ENCODE data around the gene TBX6. TPM values are rescaled to one million over a fixed set of nuclear protein-coding genes. Genes with fewer than 3 reads are reported as not detected.

TBX6 gene
- total RNA-seq, 1 experiment from 2014 or later = 0.46 TPM

DNA sequence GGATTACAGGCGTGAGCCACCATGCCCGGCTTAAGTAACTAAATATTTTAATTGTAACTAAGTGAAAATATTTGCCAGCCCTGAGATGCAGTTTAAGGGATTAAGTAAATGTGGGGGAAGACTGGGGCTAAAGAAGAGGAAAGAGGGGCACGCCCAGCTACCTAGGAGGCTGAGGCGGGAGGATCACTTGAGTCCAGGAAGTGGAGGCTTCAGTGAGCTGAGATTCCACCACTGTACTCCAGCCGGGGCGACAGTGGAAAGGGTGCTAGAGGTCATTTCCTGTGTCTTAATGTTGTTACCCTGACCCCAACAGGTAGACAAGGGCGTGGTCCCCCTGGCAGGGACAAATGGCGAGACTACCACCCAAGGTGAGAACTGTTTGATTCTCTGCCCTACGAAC lies 23.4 kb downstream of the TBX6 start:
- in situ Hi-C loops (cut with HindIII; ENCODE audit: low pct_unique_long_range_greater_than_20kb, low sequenced_read_pairs) (no loop called here), intact Hi-C loops (cut with micrococcal nuclease; ENCODE audit: unreplicated experiment) (no loop called here)
- ChIA-PET CTCF (no interaction called here), POLR2A (no interaction called here)
- H3K27ac ChIP-seq (ENCODE audit: low read length) = peak overlapping the region; percentile 77
- TF ChIP-seq, protein P1, sequence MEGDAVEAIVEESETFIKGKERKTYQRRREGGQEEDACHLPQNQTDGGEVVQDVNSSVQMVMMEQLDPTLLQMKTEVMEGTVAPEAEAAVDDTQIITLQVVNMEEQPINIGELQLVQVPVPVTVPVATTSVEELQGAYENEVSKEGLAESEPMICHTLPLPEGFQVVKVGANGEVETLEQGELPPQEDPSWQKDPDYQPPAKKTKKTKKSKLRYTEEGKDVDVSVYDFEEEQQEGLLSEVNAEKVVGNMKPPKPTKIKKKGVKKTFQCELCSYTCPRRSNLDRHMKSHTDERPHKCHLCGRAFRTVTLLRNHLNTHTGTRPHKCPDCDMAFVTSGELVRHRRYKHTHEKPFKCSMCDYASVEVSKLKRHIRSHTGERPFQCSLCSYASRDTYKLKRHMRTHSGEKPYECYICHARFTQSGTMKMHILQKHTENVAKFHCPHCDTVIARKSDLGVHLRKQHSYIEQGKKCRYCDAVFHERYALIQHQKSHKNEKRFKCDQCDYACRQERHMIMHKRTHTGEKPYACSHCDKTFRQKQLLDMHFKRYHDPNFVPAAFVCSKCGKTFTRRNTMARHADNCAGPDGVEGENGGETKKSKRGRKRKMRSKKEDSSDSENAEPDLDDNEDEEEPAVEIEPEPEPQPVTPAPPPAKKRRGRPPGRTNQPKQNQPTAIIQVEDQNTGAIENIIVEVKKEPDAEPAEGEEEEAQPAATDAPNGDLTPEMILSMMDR (IDR thresholded peaks at IDR 0.05) = no peak
- TF ChIP-seq, protein P2, sequence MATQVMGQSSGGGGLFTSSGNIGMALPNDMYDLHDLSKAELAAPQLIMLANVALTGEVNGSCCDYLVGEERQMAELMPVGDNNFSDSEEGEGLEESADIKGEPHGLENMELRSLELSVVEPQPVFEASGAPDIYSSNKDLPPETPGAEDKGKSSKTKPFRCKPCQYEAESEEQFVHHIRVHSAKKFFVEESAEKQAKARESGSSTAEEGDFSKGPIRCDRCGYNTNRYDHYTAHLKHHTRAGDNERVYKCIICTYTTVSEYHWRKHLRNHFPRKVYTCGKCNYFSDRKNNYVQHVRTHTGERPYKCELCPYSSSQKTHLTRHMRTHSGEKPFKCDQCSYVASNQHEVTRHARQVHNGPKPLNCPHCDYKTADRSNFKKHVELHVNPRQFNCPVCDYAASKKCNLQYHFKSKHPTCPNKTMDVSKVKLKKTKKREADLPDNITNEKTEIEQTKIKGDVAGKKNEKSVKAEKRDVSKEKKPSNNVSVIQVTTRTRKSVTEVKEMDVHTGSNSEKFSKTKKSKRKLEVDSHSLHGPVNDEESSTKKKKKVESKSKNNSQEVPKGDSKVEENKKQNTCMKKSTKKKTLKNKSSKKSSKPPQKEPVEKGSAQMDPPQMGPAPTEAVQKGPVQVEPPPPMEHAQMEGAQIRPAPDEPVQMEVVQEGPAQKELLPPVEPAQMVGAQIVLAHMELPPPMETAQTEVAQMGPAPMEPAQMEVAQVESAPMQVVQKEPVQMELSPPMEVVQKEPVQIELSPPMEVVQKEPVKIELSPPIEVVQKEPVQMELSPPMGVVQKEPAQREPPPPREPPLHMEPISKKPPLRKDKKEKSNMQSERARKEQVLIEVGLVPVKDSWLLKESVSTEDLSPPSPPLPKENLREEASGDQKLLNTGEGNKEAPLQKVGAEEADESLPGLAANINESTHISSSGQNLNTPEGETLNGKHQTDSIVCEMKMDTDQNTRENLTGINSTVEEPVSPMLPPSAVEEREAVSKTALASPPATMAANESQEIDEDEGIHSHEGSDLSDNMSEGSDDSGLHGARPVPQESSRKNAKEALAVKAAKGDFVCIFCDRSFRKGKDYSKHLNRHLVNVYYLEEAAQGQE (IDR thresholded peaks at IDR 0.05; ENCODE audit: insufficient read depth in 1 of 2, low read depth in 2 of 2, low read length in 1 of 2) = no peak
- ATAC-seq (no peak), DNase-seq (ENCODE audit: low read depth, low spot score) (no peak)
- no peaks in the 10 kb centered on the region for H3K9me3 ChIP-seq (ENCODE audit: control insufficient read depth, insufficient read depth, low read depth, low read length)
- peak overlapping the region; percentile 90 to 92 for H3K4me3 ChIP-seq (ENCODE audit: low read depth in 2 of 2, low read length in 2 of 2)
- peaks cover 40% of the 10 kb centered on the region for H3K4me1 ChIP-seq (ENCODE audit: control insufficient read depth, insufficient read depth, low read length)
- peaks cover 35% of the 10 kb centered on the region for H3K36me3 ChIP-seq (ENCODE audit: control insufficient read depth, insufficient read depth, low read length)
- H3K27me3 ChIP-seq (ENCODE audit: control insufficient read depth, insufficient read depth, low read length) = no peaks in the 10 kb centered on the region
- BruUV-seq (replicated peaks) = no TSS peak

DNA sequence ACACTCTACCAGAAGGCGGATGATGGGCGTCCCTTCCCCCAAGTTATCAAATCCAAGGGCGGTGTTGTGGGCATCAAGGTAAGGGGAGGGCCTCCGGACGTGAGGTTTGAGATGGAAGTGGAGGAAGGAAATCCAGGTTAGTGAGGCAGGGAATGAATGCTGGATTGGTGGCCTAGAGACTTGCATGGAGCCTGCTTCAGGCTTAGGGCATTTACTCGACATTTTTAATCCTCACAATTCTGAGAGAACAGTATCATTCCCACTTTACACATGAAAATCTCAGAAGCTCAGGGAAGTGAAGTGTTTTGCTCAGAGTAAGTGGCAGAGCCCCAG lies 24.2 kb downstream of the TBX6 start:
- intact Hi-C loops (cut with micrococcal nuclease; ENCODE audit: unreplicated experiment) (no loop called here), in situ Hi-C loops (cut with HindIII; ENCODE audit: low pct_unique_long_range_greater_than_20kb, low sequenced_read_pairs) (no loop called here)
- H3K36me3 ChIP-seq (ENCODE audit: control insufficient read depth, insufficient read depth, low read length) = peaks cover 35% of the 10 kb centered on the region
- H3K4me3 ChIP-seq (ENCODE audit: low read depth in 2 of 2, low read length in 2 of 2) = peak overlapping the region; percentile 90 to 92
- no peaks in the 10 kb centered on the region for H3K27me3 ChIP-seq (ENCODE audit: control insufficient read depth, insufficient read depth, low read length)
- DNase-seq (ENCODE audit: low read depth, low spot score) (no peak), ATAC-seq (no peak)
- H3K9me3 ChIP-seq (ENCODE audit: control insufficient read depth, insufficient read depth, low read depth, low read length) = no peaks in the 10 kb centered on the region
- peak overlapping the region; percentile 96 for H3K27ac ChIP-seq (ENCODE audit: low read length)
- ChIA-PET POLR2A (interaction anchor here (0.5 kb wide), 1 partner anchor 105 kb away, joined by 10 read pairs; no protein-coding TSS in a partner anchor), CTCF (no interaction called here)
- H3K4me1 ChIP-seq (ENCODE audit: control insufficient read depth, insufficient read depth, low read length) = peaks cover 43% of the 10 kb centered on the region
- no TSS peak for BruUV-seq (replicated peaks)
- TF ChIP-seq, protein P2 (IDR thresholded peaks at IDR 0.05; ENCODE audit: insufficient read depth in 1 of 2, low read depth in 2 of 2, low read length in 1 of 2) = no peak
- TF ChIP-seq, protein P1 (IDR thresholded peaks at IDR 0.05) = no peak
- TF ChIP-seq TCF7L2 (IDR thresholded peaks at IDR 0.05; ENCODE audit: low read depth, low read length) = no peak
- no peak for TF ChIP-seq POLR2AphosphoS5 (IDR thresholded peaks at IDR 0.05; ENCODE audit: low read depth, low read length)
- no peak for TF ChIP-seq SIN3A (IDR thresholded peaks at IDR 0.05; ENCODE audit: borderline replicate concordance, insufficient read depth, low read depth, low read length)
